HepG2 (cell line): ENCODE data around the gene TUBA4A. TPM values are rescaled to one million over a fixed set of nuclear protein-coding genes. Genes with fewer than 3 reads are reported as not detected.

Source experiments
- AKAP8 ChIP-seq: sonication (generic); formaldehyde crosslinking; IDR thresholded peaks from 2 replicates; pipeline ENCODE4 v1.5.1; 2020; ENCODE audit warnings: mild to moderate bottlenecking, missing genetic modification reagents
- CREM ChIP-seq, 2 experiments: sonication (generic) in 1 of 2; formaldehyde crosslinking in 1 of 2; IDR thresholded peaks; 2 replicates each; pipeline versions ENCODE4 v1.4.0 to v1.6.1; 2016 to 2020; ENCODE audit warnings: antibody characterized with exemption in 1 of 2, mild to moderate bottlenecking in 1 of 2, missing genetic modification reagents in 1 of 2
- DNMT3B ChIP-seq: conservative IDR thresholded peaks from 2 replicates; pipeline ENCODE4 v1.6.1; 2016; ENCODE audit warnings: missing biosample characterization, control low read depth
- ELF3 ChIP-seq: IDR thresholded peaks from 2 replicates; pipeline ENCODE4 v1.6.1; 2016; ENCODE audit warnings: missing genetic modification reagents, missing compliant biosample characterization
- ELF4 ChIP-seq: sonication (generic); formaldehyde crosslinking; IDR thresholded peaks from 2 replicates; pipeline ENCODE4 v1.5.0; 2020; ENCODE audit warnings: missing genetic modification reagents, mild to moderate bottlenecking, moderate library complexity, borderline replicate concordance
- FOXO1 ChIP-seq: sonication (generic); formaldehyde crosslinking; IDR thresholded peaks from 2 replicates; pipeline ENCODE4 v1.4.0; 2020; ENCODE audit warnings: missing genetic modification reagents
- HDAC2 ChIP-seq: sonication (generic); formaldehyde crosslinking; IDR thresholded peaks from 2 replicates; pipeline ENCODE4 v1.4.0; 2020; ENCODE audit warnings: missing genetic modification reagents
- IRX3 ChIP-seq: sonication (generic); formaldehyde crosslinking; IDR thresholded peaks from 2 replicates; pipeline ENCODE4 v1.8.1; 2023; ENCODE audit warnings: mild to moderate bottlenecking, low read depth, missing genetic modification reagents, borderline replicate concordance
- LCORL ChIP-seq, 2 experiments: fragments of 450-650 bp in 1 of 2; sonication (generic) in 1 of 2; formaldehyde crosslinking in 1 of 2; IDR thresholded peaks; 2 replicates each; pipeline versions ENCODE4 v1.5.0 to v1.6.1; 2017 to 2020; ENCODE audit warnings: antibody characterized with exemption in 1 of 2, missing genetic modification reagents in 1 of 2
- MIER2 ChIP-seq: IDR thresholded peaks from 2 replicates; pipeline ENCODE4 v1.6.1; 2016; ENCODE audit warnings: missing biosample characterization, missing genetic modification reagents
- MYC ChIP-seq: sonication (generic); formaldehyde crosslinking; IDR thresholded peaks from 2 replicates; pipeline ENCODE4 v1.9.0; 2021; ENCODE audit warnings: missing genetic modification reagents, borderline replicate concordance
- NFE2 ChIP-seq: sonication (generic); formaldehyde crosslinking; IDR thresholded peaks from 2 replicates; pipeline ENCODE4 v1.4.0; 2020; ENCODE audit warnings: missing genetic modification reagents
- POLR2AphosphoS5 ChIP-seq: IDR thresholded peaks from 2 replicates; pipeline ENCODE4 v1.6.1; 2012; ENCODE audit warnings: low read depth, low read length
- RAD21 ChIP-seq: fragments of 450-650 bp; formaldehyde crosslinking; IDR thresholded peaks from 2 replicates; pipeline ENCODE4 v1.5.0; 2020; ENCODE audit warnings: mild to moderate bottlenecking
- SNAPC2 ChIP-seq: sonication (generic); formaldehyde crosslinking; IDR thresholded peaks from 2 replicates; pipeline ENCODE4 v1.8.1; 2022; ENCODE audit warnings: mild to moderate bottlenecking, missing genetic modification reagents
- TP53 ChIP-seq: sonication (generic); formaldehyde crosslinking; conservative IDR thresholded peaks from 2 replicates; pipeline ENCODE4 v1.4.0; 2020; ENCODE audit warnings: missing genetic modification reagents
- WIZ ChIP-seq: sonication (generic); formaldehyde crosslinking; IDR thresholded peaks from 2 replicates; pipeline ENCODE4 v1.5.1; 2020; ENCODE audit warnings: mild to moderate bottlenecking, missing genetic modification reagents
- ZKSCAN5 ChIP-seq: sonication (generic); formaldehyde crosslinking; IDR thresholded peaks from 2 replicates; pipeline ENCODE4 v1.5.1; 2020; ENCODE audit warnings: mild to moderate bottlenecking, missing genetic modification reagents
- ZNF274 ChIP-seq: sonication (generic); formaldehyde crosslinking; IDR thresholded peaks from 2 replicates; pipeline ENCODE4 v1.5.1; 2020; ENCODE audit warnings: mild to moderate bottlenecking, missing genetic modification reagents
- ZNF572 ChIP-seq: sonication (generic); formaldehyde crosslinking; IDR thresholded peaks from 2 replicates; pipeline ENCODE4 v1.5.1; 2020; ENCODE audit warnings: mild to moderate bottlenecking, missing genetic modification reagents
- ZNF616 ChIP-seq: sonication (generic); formaldehyde crosslinking; IDR thresholded peaks from 2 replicates; pipeline ENCODE4 v1.5.0; 2020; ENCODE audit warnings: low read depth, mild to moderate bottlenecking, missing genetic modification reagents
- ZNF782 ChIP-seq: sonication (generic); formaldehyde crosslinking; IDR thresholded peaks from 2 replicates; pipeline ENCODE4 v1.4.0; 2020; ENCODE audit warnings: missing genetic modification reagents, mild to moderate bottlenecking, borderline replicate concordance
- polyA plus RNA-seq, 8 experiments: library from polyadenylated mRNA; depleted of rRNA in 3 of 8; stranded (reverse) in 7 of 8; unstranded in 1 of 8; fragments of >200 nt; fragmentation: Illumina TruSeq in 4 of 8; extraction: Trizol in 4 of 8; gene quantifications; 2 replicates each; pipeline versions ENCODE4 v1.2.1 to v1.2.3, GENCODE V29; 2011 to 2016; ENCODE audit warnings: low read depth in 4 of 8, missing spikeins in 1 of 8, mixed read lengths in 1 of 8; ENCODE audit not compliant: insufficient read depth in 1 of 8
- total RNA-seq, 5 experiments: library from RNA; depleted of rRNA; stranded (reverse); fragments of >200 nt; fragmentation: Illumina TruSeq; extraction: Trizol; gene quantifications; 2 replicates each; pipeline ENCODE4 v1.2.3, GENCODE V29; 2016; ENCODE audit warnings: low read depth in 1 of 5
- TF ChIP-seq, protein P1 (sequence below): sonication (generic); formaldehyde crosslinking; IDR thresholded peaks from 2 replicates; pipeline ENCODE4 v1.4.0; 2020; ENCODE audit warnings: missing genetic modification reagents
- TF ChIP-seq, protein P2 (sequence below): sonication (generic); formaldehyde crosslinking; IDR thresholded peaks from 2 replicates; pipeline ENCODE4 v1.8.1; 2022; ENCODE audit warnings: mild to moderate bottlenecking, missing genetic modification reagents

Gene TUBA4A
- total and polyA plus RNA-seq, 2 of the 13 experiments (the other 11 are each of a cell fraction or from before 2014, with no cell fraction given) = 1.3 to 12.7 TPM

DNA sequence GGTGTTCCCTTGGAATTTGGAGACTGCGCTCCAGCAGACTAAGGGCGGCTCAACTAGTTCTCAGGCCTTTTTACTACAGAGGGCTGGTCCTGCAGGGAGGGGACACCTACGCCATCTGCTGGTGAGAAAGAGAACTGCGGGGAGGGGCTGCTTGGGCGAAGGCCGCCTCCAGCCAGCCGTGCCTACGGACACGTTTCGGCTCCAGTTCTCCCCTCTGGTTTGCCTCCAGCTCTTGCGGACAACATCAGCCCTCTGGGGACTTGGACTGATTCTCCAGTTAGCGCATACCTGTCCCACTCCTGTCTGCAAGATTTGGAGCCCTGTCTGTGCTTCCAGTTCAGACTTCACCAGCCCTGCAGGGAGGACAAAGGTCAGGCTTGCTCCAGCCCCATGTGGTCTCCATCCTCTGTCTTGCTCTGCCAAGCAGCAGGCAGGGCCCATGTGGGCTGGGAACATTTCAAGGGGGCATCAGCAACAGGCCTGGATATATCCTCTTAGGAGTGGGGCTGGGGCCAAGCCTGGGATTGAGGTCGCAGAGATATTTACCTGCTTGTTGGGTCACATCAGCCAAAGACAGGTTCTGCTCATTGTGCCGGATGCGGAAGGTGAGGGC is 45.1 kb upstream of the TUBA4A start (continued):
- TF ChIP-seq POLR2AphosphoS5 (no peak), HDAC2 (CRISPR knock-in tag) (0 out of 2 replicates have a peak, but pooled peaks have one; percentile 29), ELF4 (CRISPR knock-in tag) (no peak), ZKSCAN5 (CRISPR knock-in tag) (no peak), WIZ (CRISPR knock-in tag) (peak; percentile 54; the same call in 1 of the 2 replicates), TP53 (CRISPR knock-in tag) (no peak), CREM (IDR thresholded peaks at IDR 0.05) (no peak), CREM (CRISPR knock-in tag; IDR thresholded peaks at IDR 0.05) (no peak), NFE2 (CRISPR knock-in tag) (no peak), AKAP8 (CRISPR knock-in tag) (0 out of 2 replicates have a peak, but pooled peaks have one; percentile 29), ZNF274 (CRISPR knock-in tag) (peak; percentile 91; the same call in 1 of the 2 replicates), RAD21 (CRISPR knock-in tag) (peak; percentile 86), LCORL (IDR thresholded peaks at IDR 0.05) (no peak), LCORL (CRISPR knock-in tag; IDR thresholded peaks at IDR 0.05) (peak; percentile 78), IRX3 (no peak), ZNF782 (CRISPR knock-in tag) (peak; percentile 82; the same call in 1 of the 2 replicates), ELF3 (CRISPR knock-in tag) (peak; percentile 43; the same call in 1 of the 2 replicates), MIER2 (CRISPR knock-in tag) (peak; percentile 80), ZNF572 (CRISPR knock-in tag) (peak; percentile 81; the same call in 1 of the 2 replicates), FOXO1 (CRISPR knock-in tag) (0 out of 2 replicates have a peak, but pooled peaks have one; percentile 29), DNMT3B (CRISPR knock-in tag) (no peak), ZNF616 (CRISPR knock-in tag) (0 out of 2 replicates have a peak, but pooled peaks have one; percentile 23), MYC (CRISPR knock-in tag) (peak; percentile 80), SNAPC2 (CRISPR knock-in tag) (0 out of 2 replicates have a peak, but pooled peaks have one; percentile 37)
- TF ChIP-seq, protein P1, sequence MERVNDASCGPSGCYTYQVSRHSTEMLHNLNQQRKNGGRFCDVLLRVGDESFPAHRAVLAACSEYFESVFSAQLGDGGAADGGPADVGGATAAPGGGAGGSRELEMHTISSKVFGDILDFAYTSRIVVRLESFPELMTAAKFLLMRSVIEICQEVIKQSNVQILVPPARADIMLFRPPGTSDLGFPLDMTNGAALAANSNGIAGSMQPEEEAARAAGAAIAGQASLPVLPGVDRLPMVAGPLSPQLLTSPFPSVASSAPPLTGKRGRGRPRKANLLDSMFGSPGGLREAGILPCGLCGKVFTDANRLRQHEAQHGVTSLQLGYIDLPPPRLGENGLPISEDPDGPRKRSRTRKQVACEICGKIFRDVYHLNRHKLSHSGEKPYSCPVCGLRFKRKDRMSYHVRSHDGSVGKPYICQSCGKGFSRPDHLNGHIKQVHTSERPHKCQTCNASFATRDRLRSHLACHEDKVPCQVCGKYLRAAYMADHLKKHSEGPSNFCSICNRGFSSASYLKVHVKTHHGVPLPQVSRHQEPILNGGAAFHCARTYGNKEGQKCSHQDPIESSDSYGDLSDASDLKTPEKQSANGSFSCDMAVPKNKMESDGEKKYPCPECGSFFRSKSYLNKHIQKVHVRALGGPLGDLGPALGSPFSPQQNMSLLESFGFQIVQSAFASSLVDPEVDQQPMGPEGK = peak; percentile 42; the same call in 1 of the 2 replicates
- TF ChIP-seq, protein P2, sequence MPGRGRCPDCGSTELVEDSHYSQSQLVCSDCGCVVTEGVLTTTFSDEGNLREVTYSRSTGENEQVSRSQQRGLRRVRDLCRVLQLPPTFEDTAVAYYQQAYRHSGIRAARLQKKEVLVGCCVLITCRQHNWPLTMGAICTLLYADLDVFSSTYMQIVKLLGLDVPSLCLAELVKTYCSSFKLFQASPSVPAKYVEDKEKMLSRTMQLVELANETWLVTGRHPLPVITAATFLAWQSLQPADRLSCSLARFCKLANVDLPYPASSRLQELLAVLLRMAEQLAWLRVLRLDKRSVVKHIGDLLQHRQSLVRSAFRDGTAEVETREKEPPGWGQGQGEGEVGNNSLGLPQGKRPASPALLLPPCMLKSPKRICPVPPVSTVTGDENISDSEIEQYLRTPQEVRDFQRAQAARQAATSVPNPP (CRISPR knock-in tag) = no peak
